K562 (cell line): ENCODE results near the gene GFOD1. TPM values are rescaled to one million over a fixed set of nuclear protein-coding genes. Genes with fewer than 3 reads are reported as not detected.

Experiments used
- ATAC-seq: fragments of 200-7000 bp; cut with Tn5 transposase; 3 replicates; pipeline ENCODE4 v1.9.1; 2020; ENCODE audit warnings: moderate library complexity
- BruUV-seq: library from RNA; stranded (reverse); fragments of 400-500 nt; replicated peaks from 2 replicates; lab custom pipeline; 2021; lab: Mats Ljungman, UMichigan
- CTCF ChIA-PET: fragments of 300-600 bp; formaldehyde crosslinking; extraction: SDS; loops from one replicate; lab custom pipeline; 2021; ENCODE audit warnings: low intra/inter-chr PET ratio; lab: Yijun Ruan, JAX
- POLR2A ChIA-PET: fragments of 300-600, 350-650 bp; sonication (Branson Sonifier 250); formaldehyde crosslinking; extraction: SDS; loops from one replicate; lab custom pipeline; 2021; ENCODE audit warnings: antibody characterized with exemption, inconsistent platforms; lab: Yijun Ruan, JAX
- DNase-seq, 4 experiments: peaks; one replicate each; pipeline versions ENCODE4 v3.0.0 to v3.0.0-alpha.2; 2011 to 2018; ENCODE audit warnings: low spot score in 3 of 4, mixed read lengths in 3 of 4; ENCODE audit errors: extremely low read depth in 1 of 4
- FAIRE-seq: peaks from 2 replicates; lab custom pipeline; 2011; peaks lifted over from hg19 to GRCh38; lab: Jason Lieb, UNC
- H2AFZ ChIP-seq: 2 replicates; pipeline ENCODE4 v1.6.0; 2011; ENCODE audit warnings: low read depth, low read length, control low read depth, inconsistent platforms
- H3K27ac ChIP-seq: fragments of 200-600 bp; 3 replicates; pipeline ENCODE4 v1.8.0; 2011; ENCODE audit warnings: low read depth, mild to moderate bottlenecking, control low read depth, inconsistent platforms, low read length, moderate library complexity, mixed read lengths; ENCODE audit errors: extremely low read depth
- H3K27me3 ChIP-seq, 2 experiments: fragments of 300-600 bp in 1 of 2; 2 replicates in 1 of 2; 3 replicates in 1 of 2; pipeline versions ENCODE4 v1.6.0 to v1.8.0; 2011; ENCODE audit warnings: inconsistent platforms in 2 of 2, low read length in 2 of 2, mild to moderate bottlenecking in 1 of 2, mixed read lengths in 1 of 2, moderate library complexity in 1 of 2; ENCODE audit not compliant: control insufficient read depth in 2 of 2, insufficient read depth in 2 of 2
- H3K36me3 ChIP-seq: fragments of 300-600 bp; 3 replicates; pipeline ENCODE4 v1.8.0; 2011; ENCODE audit warnings: mild to moderate bottlenecking, low read length, inconsistent platforms; ENCODE audit not compliant: control insufficient read depth, insufficient read depth
- H3K4me1 ChIP-seq, 2 experiments: fragments of 200-600 bp in 1 of 2; replicated peaks in 1 of 2; 2 replicates in 1 of 2; 3 replicates in 1 of 2; pipeline versions ENCODE4 v1.5.1 to v1.8.0; 2011; ENCODE audit warnings: inconsistent platforms in 2 of 2, low read length in 2 of 2, mild to moderate bottlenecking in 1 of 2, mixed read lengths in 1 of 2, moderate library complexity in 1 of 2; ENCODE audit not compliant: control insufficient read depth in 2 of 2, insufficient read depth in 2 of 2
- H3K4me2 ChIP-seq: 2 replicates; pipeline ENCODE4 v1.6.1; 2011; ENCODE audit warnings: low read length, control low read depth, inconsistent platforms, mixed read lengths; ENCODE audit not compliant: insufficient read depth
- H3K4me3 ChIP-seq: fragments of 200-600 bp; sonication (generic), shearing (Covaris generic); 2 replicates; pipeline ENCODE4 v1.5.1; 2016; ENCODE audit warnings: control low read depth, inconsistent platforms
- H3K79me2 ChIP-seq: fragments of 200-600 bp; 3 replicates; pipeline ENCODE4 v1.8.0; 2011; ENCODE audit warnings: low read length, inconsistent platforms; ENCODE audit not compliant: control insufficient read depth, insufficient read depth
- H3K9ac ChIP-seq, 2 experiments: 2 replicates each; pipeline versions ENCODE4 v1.6.0 to v1.6.1; 2011; ENCODE audit warnings: low read depth in 2 of 2, low read length in 2 of 2, control low read depth in 1 of 2, inconsistent platforms in 1 of 2, mild to moderate bottlenecking in 1 of 2, mixed read lengths in 1 of 2; ENCODE audit not compliant: insufficient read depth in 1 of 2
- H3K9me1 ChIP-seq: one replicate; pipeline ENCODE4 v1.6.0; 2011; ENCODE audit warnings: inconsistent platforms, mild to moderate bottlenecking, low read length, moderate library complexity; ENCODE audit not compliant: control insufficient read depth, insufficient read depth
- H3K9me3 ChIP-seq: replicated peaks from 2 replicates; pipeline ENCODE4 v1.5.1; 2011; ENCODE audit warnings: low read depth, low read length, inconsistent platforms; ENCODE audit not compliant: control insufficient read depth, insufficient read depth
- H4K20me1 ChIP-seq: replicated peaks from 2 replicates; pipeline ENCODE4 v1.6.1; 2011; ENCODE audit warnings: low read length, inconsistent platforms, mixed read lengths; ENCODE audit not compliant: control insufficient read depth, insufficient read depth
- ELF1 ChIP-seq: fragments of 200-800 bp; sonication (Bioruptor generic); IDR thresholded peaks from 2 replicates; pipeline ENCODE4 v1.6.1; 2016; ENCODE audit warnings: missing genetic modification characterization, missing compliant biosample characterization
- GABPB1 ChIP-seq: sonication (generic); formaldehyde crosslinking; IDR thresholded peaks from 2 replicates; pipeline ENCODE4 v1.8.0; 2022; ENCODE audit warnings: mild to moderate bottlenecking, missing genetic modification reagents
- IFI16 ChIP-seq: fragments of 250-450 bp; sonication (Bioruptor Pico); IDR thresholded peaks from 2 replicates; pipeline ENCODE4 v2.1.2; 2022; ENCODE audit warnings: mild to moderate bottlenecking, inconsistent platforms
- NELFE ChIP-seq: IDR thresholded peaks from 2 replicates; pipeline ENCODE4 v1.6.1; 2011; ENCODE audit warnings: mild to moderate bottlenecking; ENCODE audit not compliant: insufficient read depth, insufficient read length
- RBBP5 ChIP-seq: fragments of 200-600 bp; sonication (generic); IDR thresholded peaks from 2 replicates; pipeline ENCODE4 v1.6.1; 2012; ENCODE audit warnings: borderline replicate concordance, mild to moderate bottlenecking, low read length, control low read depth, inconsistent platforms; ENCODE audit not compliant: insufficient read depth, poor library complexity, severe bottlenecking
- ZKSCAN8 ChIP-seq: fragments of 200-800 bp; sonication (Bioruptor generic); IDR thresholded peaks from 2 replicates; pipeline ENCODE4 v1.6.1; 2016; ENCODE audit warnings: missing genetic modification characterization, missing compliant biosample characterization
- ZNF778 ChIP-seq: fragments of 450-650 bp; formaldehyde crosslinking; IDR thresholded peaks from 2 replicates; pipeline ENCODE4 v1.4.0; 2020; ENCODE audit warnings: mild to moderate bottlenecking, moderate library complexity
- WGBS: fragments of 100-300 bp; shearing (Covaris generic); methylation state at CpG from one replicate; pipeline ENCODE4 v1.1.6; 2016; ENCODE audit warnings: low coverage, mixed read lengths; ENCODE audit not compliant: insufficient coverage; ENCODE audit errors: missing lambda C conversion rate; 5-methylcytosine and 5-hydroxymethylcytosine counted together
- in situ Hi-C: fragments of 300-500 bp; cut with MboI; formaldehyde crosslinking; loops from 4 replicates; pipeline ENCODE4 v1.15.0; 2018; ENCODE audit warnings: inconsistent platforms, mixed read lengths
- intact Hi-C: fragments of 100-400 bp; cut with micrococcal nuclease; formaldehyde crosslinking; loops from 2 replicates; pipeline ENCODE4 v1.14.2; 2022
- polyA plus RNA-seq, 8 experiments: library from polyadenylated mRNA; depleted of rRNA in 4 of 8; stranded (reverse) in 5 of 8; unstranded in 3 of 8; fragments of >200 nt; fragmentation: Nextera tagmentation in 2 of 8; fragmentation: Illumina TruSeq in 1 of 8; extraction: Ambion mirVana in 2 of 8; extraction: Trizol in 1 of 8; gene quantifications; 2 replicates each; pipeline versions ENCODE4 v1.2.1 to v1.2.3, GENCODE V29; 2011 to 2014; ENCODE audit warnings: inconsistent platforms in 1 of 8, missing spikeins in 1 of 8
- total RNA-seq, 7 experiments: library from RNA; depleted of rRNA in 6 of 7; stranded (reverse); fragments of >200 nt in 6 of 7; fragmentation: Illumina TruSeq in 2 of 7; extraction: Trizol in 2 of 7; gene quantifications; 2 replicates each; pipeline versions ENCODE4 v1.2.1 to v1.2.3, GENCODE V29; 2011 to 2021; ENCODE audit warnings: low replicate concordance in 1 of 7

The GFOD1 gene
- total and polyA plus RNA-seq, 9 of the 15 experiments (the other 6 are each of a cell fraction or from before 2014, with no cell fraction given): 3.8 to 12.0 (median 8.2) TPM

DNA sequence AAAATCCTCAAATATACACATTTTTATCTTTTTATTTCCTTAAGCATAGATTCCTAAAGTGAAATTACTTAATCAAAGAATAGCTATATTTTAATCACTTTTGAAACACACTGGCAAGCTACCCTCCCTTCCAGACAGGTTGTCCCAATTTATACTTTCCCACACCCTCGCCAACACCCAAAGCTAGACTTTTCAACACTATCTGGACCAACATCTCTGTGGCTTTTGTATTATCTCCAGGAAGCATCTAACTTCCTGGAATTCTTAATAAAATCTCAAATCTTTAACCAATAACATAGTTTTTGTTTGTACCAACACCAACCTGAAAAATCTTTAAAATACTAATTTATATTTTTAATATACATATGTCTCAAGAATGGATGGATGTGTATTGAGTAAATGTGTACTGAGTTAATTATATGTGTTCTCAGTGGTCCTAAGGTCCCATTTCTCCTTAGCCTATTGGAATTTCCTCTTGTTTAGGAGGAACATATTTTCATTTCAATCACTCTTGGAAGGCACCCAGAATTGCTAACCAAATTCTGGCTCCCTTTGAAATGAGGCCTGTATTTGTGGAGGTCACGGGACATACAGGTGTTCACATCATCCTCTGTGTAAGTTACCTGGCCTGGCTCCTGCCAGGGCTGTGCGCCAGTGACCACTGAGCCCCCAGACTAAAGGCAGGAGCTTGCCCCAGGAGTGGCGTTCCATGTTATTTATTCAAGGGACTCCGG, 17.4 kb upstream of the GFOD1 start:
- no peaks in the 10 kb centered on the region for H4K20me1 ChIP-seq
- H3K36me3 ChIP-seq: no peaks in the 10 kb centered on the region
- in situ Hi-C loops: no loop called here
- no peak overlapping the region for H3K4me2 ChIP-seq
- no peaks in the 10 kb centered on the region for H3K9me3 ChIP-seq
- DNase-seq (no peak), ATAC-seq (no peak), FAIRE-seq (no peak)
- H3K9me1 ChIP-seq: no peaks in the 10 kb centered on the region
- 40% methylated on average over 5 of the region's 5 CpGs for WGBS
- intact Hi-C loops: no loop called here
- no peak overlapping the region for H3K27ac ChIP-seq
- TF ChIP-seq GABPB1 (CRISPR knock-in tag): no peak
- H3K79me2 ChIP-seq: no peaks in the 10 kb centered on the region
- peak overlapping the region; percentile 38; the same call in 1 of the 2 replicates for H2AFZ ChIP-seq
- ChIA-PET CTCF (no interaction called here), POLR2A (no interaction called here)
- H3K4me1 ChIP-seq: no peaks in the 10 kb centered on the region; a peak in 1 of 5 replicates
- H3K9ac ChIP-seq: no peak overlapping the region
- no peak overlapping the region for H3K4me3 ChIP-seq
- BruUV-seq: no TSS peak
- H3K27me3 ChIP-seq: no peaks in the 10 kb centered on the region

DNA sequence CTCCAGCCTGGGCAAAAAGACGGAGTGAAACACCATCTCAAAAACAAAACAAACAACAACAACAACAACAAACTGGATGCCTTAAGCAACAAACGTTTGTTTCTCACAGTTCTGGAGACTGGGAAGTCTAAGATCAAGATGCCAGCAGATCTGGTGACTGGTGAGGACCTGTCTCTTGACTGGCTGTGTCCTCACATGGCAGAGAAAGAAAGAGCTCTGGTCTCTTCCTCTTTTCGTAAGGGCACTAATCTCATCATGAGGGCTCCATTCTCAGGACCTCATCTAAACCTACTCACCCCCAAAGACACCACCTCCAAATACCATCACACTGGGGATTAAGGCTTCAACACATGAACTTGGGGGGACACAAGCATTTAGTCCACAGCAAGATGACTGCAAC, 13.5 kb upstream of the GFOD1 start:
- Histone ChIP-seq H4K20me1 (no peaks in the 10 kb centered on the region), H3K9me1 (no peaks in the 10 kb centered on the region), H3K9me3 (no peaks in the 10 kb centered on the region), H3K36me3 (no peaks in the 10 kb centered on the region), H3K4me1 (no peaks in the 10 kb centered on the region; a peak in 1 of 5 replicates), H3K4me3 (no peak overlapping the region), H3K4me2 (no peak overlapping the region), H3K27ac (no peak overlapping the region), H2AFZ (0 out of 2 replicates have a peak overlapping the region, but pooled peaks have one; percentile 30), H3K9ac (no peak overlapping the region), H3K79me2 (no peaks in the 10 kb centered on the region), H3K27me3 (no peaks in the 10 kb centered on the region)
- ChIA-PET POLR2A (interaction anchor here (0.8 kb wide), 1 partner anchor 12 kb away, joined by 3 read pairs; no protein-coding TSS in a partner anchor), CTCF (no interaction called here)
- no peak for ATAC-seq
- WGBS: 42% methylated on average over 3 of the region's 3 CpGs
- intact Hi-C loops: no loop called here
- in situ Hi-C loops: no loop called here
- no peak for FAIRE-seq
- no peak for TF ChIP-seq IFI16 (CRISPR knock-in tag)
- TF ChIP-seq ELF1: no peak
- no peak for TF ChIP-seq RBBP5
- TF ChIP-seq NELFE: no peak
- no peak for TF ChIP-seq ZKSCAN8
- TF ChIP-seq ZNF778 (CRISPR knock-in tag): no peak
- BruUV-seq: no TSS peak
- no peak for DNase-seq
